GM12878 (cell line): ENCODE measurements around the gene ADGRG7.

Experiments used
- EGR1 ChIP-seq, 2 experiments: IDR thresholded peaks; 1 replicate in 1 of 2; 2 replicates in 1 of 2; pipeline ENCODE4 v1.6.1; 2011 to 2012; ENCODE audit warnings: low read depth in 2 of 2, low read length in 2 of 2, borderline replicate concordance in 1 of 2, mild to moderate bottlenecking in 1 of 2, moderate library complexity in 1 of 2
- EP300 ChIP-seq, 2 experiments: fragments of 150-350 bp in 1 of 2; IDR thresholded peaks; 2 replicates each; pipeline ENCODE4 v1.6.1; 2011 to 2012; ENCODE audit warnings: low read depth in 2 of 2, low read length in 2 of 2, borderline replicate concordance in 1 of 2, improper control_type of control experiment in 1 of 2, inconsistent platforms in 1 of 2; ENCODE audit not compliant: control insufficient read depth in 1 of 2
- POLR2AphosphoS5 ChIP-seq: IDR thresholded peaks from 2 replicates; pipeline ENCODE4 v1.6.1; 2011; ENCODE audit warnings: mild to moderate bottlenecking, low read length, inconsistent platforms
- TF ChIP-seq, protein P1 (sequence below), 3 experiments: IDR thresholded peaks in 2 of 3; conservative IDR thresholded peaks in 1 of 3; 2 replicates each; pipeline ENCODE4 v1.5.1; 2011; ENCODE audit warnings: low read depth in 3 of 3, low read length in 3 of 3, mild to moderate bottlenecking in 3 of 3, control low read depth in 2 of 3, moderate library complexity in 2 of 3, inconsistent platforms in 1 of 3, mixed read lengths in 1 of 3; ENCODE audit not compliant: control insufficient read depth in 2 of 3, insufficient read depth in 1 of 3; ENCODE audit errors: extremely low read depth in 1 of 3

DNA sequence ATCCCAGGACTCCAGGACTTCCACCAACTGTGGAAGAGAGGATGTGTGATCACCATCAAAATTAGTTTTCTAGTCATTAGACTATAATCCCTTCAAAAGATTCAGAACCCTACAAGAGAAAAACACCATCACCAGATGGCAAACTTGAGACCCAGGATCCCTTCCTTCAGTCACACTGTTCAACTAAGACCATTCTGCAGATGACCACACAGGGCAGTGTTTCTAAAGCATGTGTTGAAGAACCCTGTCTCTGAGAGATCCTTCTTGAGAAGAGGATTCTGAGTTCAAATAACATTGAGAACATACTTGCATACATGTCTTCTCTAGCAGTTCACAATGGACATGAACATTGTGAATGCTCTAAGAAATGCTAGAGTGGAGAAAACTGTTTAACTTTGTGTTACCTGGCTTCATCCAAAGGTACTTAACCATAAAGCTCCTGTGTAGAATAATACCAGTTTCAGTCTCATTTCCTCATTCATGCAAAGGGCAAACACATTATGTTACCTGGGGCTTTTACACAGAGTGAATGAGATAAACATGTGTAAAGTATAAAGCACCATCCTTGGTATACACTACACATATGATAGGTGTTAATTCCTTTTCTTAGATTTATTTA, 2.4 kb upstream of the ADGRG7 start:
- TF ChIP-seq EGR1 (IDR thresholded peaks at IDR 0.05; ENCODE audit: borderline replicate concordance in 1 of 2, low read depth in 2 of 2, low read length in 2 of 2) (no peak), POLR2AphosphoS5 (no peak), EP300 (IDR thresholded peaks at IDR 0.05; ENCODE audit: borderline replicate concordance in 1 of 2, control insufficient read depth in 1 of 2, low read depth in 2 of 2, low read length in 2 of 2) (peak in 1 of 2 experiments; percentile 57; a peak in 1 of 4 replicates)
- TF ChIP-seq, protein P1, sequence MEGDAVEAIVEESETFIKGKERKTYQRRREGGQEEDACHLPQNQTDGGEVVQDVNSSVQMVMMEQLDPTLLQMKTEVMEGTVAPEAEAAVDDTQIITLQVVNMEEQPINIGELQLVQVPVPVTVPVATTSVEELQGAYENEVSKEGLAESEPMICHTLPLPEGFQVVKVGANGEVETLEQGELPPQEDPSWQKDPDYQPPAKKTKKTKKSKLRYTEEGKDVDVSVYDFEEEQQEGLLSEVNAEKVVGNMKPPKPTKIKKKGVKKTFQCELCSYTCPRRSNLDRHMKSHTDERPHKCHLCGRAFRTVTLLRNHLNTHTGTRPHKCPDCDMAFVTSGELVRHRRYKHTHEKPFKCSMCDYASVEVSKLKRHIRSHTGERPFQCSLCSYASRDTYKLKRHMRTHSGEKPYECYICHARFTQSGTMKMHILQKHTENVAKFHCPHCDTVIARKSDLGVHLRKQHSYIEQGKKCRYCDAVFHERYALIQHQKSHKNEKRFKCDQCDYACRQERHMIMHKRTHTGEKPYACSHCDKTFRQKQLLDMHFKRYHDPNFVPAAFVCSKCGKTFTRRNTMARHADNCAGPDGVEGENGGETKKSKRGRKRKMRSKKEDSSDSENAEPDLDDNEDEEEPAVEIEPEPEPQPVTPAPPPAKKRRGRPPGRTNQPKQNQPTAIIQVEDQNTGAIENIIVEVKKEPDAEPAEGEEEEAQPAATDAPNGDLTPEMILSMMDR (IDR thresholded peaks at IDR 0.05 in 2 of 3, conservative IDR thresholded peaks at IDR 0.05 in 1 of 3; ENCODE audit: control insufficient read depth in 2 of 3, extremely low read depth in 1 of 3, insufficient read depth in 1 of 3, low read depth in 3 of 3, low read length in 3 of 3): peak in 1 of 3 experiments; percentile 24; a peak in 1 of 6 replicates
